AG20443 (cell line): ENCODE measurements around the gene SNX19.
A peak's percentile ranks its signal among the peaks of the same experiment; 100 is the strongest.

Source experiments
- DNase-seq: peaks from one replicate; pipeline ENCODE4 v3.0.0; 2012; ENCODE audit warnings: low spot score, mixed read lengths

Gene SNX19

DNA sequence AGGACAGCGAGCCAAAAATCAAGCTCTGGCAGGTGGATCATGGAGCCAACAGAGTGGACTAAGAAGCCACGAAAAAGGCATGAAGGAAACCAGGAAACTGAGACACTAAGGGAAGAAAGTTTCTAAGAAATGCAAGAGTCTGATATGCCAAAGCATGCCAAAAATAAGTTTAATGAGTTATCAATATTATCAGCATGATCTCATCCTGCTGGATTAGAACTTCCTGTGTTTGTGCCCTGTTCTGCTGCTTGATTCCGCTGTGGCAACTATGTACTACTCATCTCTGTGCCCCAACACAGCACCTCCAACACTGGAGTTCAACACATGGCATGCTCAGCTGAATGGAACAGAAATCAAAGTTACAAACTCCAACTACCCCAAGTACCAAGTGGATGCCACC lies 10.8 kb downstream of the SNX19 start:
- DNase-seq, result no peak

DNA sequence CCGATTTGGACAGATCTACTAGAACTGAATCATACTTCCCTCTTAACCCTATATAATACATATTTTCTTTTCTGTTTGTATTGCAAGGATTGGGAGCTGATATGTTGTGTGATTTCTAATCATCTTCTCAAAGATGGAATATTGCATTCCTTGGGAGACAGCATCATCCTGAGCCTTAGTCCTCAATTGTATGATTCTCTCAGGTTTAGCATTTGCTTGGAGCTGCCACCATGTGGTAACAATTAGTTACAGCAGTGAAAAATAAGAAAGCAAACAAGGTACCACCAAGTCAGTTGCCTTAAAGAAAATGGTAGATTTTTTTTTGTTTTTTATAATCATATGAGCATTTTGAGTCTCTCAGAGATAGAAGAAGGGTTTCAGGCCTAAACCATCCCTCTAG lies 11.9 kb downstream of the SNX19 start:
- DNase-seq, result peak; percentile 22

DNA sequence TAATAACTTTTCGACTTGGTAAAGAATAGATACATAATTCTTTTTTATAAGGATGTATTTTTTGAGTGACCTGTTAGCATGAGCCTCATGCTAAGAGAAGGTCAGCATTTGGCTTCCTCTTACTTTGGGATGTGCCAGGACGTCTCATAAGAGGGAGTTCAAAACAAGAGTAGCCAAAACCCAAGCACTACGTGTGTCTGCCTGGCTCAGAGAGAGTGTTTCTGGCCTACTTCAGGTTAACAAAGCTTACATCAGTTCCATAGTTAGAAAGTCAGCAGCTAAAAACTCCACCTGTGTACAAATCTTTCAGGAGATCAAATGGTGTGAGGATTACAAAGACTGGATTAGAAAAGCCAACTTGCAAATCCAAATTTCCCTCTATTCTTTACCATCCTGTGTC lies 13.9 kb downstream of the SNX19 start:
- no peak for DNase-seq

DNA sequence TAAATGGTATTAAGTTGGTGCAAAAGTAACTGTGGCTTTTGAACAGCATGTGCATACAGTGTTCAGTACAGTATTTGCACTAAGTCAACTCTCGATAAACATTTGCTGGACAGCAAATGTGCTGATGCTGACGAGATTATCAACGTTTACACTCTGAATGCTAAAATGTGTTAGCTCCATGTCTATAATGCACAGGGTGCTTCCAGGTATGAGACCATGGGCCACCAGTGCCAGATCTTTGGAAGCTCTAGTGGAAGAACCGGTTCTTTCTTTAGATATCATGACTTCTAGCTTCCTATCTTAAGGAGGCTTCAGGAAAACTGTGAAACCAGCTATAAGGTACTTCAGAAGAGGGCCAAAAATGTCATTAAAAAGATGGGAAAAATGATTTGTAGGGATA lies 17.2 kb downstream of the SNX19 start:
- no peak for DNase-seq

DNA sequence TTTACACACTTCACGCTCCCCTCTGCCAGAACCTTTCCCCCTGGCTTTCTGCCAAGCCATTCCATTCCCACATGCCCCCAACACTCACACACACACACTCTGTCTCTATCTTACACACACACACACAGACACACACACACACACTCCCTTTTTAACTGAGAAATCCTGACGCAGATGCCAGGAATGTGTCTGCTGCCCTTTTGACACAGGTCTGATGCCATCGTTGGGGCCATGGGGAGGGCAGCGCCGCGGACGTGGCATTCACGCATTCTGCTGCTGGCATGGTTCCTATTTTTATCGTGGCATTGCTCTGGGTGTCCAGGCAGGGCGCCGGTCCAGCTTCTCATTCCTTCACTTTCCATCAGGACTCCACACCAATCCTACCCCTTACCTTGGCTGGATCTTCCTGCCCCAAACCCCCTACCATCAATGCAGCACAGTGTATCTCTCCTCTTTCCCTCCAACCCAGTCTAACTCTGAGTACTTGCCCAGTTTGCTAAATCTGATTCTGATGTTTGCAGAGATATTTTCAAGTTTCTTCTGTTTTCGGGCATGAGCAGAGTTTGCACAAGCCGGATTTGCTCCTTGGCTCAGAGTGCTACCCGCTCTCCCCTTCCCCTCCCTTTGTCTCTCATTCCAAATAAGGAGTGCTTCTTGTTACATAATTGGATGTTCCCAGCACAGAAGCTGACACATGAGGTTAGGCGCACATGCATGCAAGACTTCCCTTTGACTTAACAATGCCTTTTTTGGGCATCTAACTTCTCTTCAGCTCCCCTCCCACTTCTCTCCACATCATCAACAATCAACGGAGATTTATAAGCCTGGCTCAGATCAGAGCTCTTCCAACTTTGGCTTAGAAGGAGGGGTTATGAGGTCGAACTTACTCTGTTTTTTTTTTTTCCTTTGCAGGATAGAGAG lies 18.8 kb downstream of the SNX19 start:
- peak; percentile 90 for DNase-seq

DNA sequence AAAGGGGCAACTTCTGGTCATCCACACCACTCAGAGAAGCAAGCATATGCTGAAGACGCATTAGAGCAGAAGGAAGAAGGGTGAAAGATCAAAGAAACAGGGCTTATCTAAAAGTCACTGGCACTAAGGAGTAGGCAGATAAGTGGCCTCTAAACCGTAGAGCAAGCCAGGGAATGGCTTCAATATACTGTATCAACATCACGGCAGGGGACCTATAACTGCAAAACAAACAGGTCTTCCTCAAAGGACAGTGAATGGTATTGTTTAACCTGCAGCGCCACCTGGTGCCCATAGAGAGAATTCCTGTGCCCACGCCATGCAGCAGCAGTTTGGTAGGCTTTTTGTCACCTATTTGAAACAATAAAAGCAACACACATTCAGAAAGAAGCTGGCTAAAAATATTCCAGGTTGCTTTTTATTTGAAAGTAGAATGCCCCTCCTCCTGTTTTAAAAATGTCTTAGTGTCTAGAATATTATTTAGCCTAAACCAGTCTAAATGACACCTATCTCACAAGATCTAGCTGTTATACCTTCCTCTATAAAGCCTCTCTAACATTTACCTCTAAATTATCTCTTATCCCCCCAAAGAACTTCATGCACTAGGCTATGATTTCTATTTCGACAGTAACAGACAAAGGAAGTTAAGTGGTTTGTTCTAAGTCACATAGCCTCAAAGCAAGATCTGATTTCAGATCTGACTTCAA lies 21.8 kb downstream of the SNX19 start:
- peak; percentile 64 for DNase-seq

DNA sequence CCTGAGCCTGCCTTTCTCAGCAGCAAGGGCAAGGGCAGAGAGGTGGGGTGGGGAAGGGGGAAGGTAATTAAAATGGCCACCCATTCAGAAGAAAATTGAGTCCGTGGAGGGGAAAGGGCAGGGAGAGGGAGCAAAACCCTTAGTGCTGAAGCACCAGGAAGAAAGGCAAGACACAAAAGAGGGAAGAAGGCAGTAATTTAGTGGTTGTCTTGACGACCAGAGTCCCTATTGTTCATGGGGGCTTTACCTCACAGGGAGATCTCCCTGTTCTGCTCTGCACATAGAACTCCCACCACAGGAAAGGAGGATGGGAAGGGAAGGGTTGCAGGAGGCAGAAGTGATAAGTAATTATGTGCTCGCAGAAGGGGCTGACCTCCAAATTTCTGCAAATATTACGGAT lies 23.4 kb downstream of the SNX19 start:
- DNase-seq, result no peak

DNA sequence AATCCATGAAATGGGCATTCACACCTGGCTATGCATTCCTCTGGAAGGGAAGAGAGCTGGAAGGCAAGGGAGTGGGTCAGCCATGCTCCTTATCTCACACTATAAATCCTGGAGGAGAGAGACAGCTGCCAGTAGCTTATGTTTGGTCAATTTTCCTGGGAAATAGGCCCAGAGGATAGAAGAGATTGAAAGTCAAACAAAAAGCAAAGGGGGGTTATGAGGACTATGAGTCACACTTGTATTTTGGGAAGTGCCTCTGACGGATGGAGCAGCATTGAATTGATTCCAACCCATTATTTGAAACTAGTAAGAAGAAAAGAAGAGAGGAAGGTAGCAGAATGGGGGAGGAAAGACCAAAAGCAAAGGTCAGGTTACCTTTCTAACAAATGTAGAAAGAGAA lies 25.0 kb downstream of the SNX19 start:
- peak; percentile 16 for DNase-seq

DNA sequence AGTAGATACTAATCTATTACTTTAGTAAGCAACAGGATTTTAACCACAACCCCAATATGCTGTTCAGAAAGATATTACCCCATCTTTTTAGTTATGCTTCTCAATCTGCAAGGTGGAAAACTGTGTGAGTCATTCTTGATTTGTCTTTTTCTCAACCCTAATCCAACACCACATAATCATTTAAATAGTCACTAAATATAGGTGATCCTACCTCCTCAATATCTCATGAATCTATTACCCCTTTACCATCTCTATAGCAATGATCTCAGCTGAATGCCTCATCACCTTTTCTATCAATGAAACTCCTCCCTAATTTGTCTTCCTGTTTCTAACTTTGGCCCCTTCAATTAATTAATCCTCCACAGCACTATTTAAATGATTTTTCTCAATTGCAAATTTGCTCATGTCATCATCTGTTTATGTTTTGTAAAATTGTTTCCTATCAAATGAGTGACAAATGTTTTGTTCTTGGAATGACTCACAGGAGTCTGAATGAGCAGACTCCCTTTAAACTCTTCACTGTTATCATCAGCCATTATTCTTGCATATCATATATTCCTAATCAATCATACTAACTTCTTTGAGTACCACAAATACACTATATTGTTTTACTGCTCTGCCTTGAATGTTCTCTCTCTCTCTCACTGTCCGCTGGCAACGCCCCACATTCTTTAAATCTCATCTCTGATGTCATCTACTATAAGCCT lies 26.1 kb downstream of the SNX19 start:
- no peak for DNase-seq

DNA sequence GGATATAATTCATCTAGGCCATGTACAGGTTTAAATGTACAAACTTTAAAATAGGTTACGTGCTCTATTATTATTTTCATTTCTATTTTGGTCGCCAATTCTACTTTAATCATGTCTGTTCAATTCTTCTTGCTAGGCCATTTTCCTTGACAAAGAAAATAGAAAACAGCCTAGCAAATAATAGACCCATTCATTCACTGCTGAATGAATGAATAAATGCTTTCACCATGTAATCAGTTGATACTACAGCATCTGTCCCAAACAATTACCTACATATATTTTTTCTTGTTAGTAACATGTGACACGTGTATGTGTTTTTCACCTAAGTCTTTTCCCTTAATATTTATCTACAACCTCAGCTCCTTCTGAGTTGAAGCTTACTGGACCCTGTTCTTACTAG lies 27.5 kb downstream of the SNX19 start:
- no peak for DNase-seq

DNA sequence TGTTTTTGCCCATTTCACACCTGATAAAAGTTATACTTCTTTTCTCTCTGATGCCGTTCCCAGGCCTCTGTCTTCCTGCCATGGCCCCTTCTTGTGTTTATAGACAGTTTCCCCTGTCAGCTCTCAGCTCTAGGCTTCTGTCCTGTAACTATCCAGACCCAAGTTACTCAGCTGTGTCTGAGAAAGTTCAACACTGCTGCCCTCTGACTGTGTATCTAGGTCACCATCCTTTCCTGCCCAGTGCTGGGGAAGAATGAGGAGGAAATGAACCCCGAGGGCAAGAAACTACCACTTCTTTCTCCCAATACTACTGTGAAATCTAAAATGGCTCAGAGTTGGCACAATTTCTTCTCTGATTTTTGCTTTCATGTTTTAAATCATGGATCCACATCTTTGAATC lies 29.6 kb downstream of the SNX19 start:
- DNase-seq, result no peak

DNA sequence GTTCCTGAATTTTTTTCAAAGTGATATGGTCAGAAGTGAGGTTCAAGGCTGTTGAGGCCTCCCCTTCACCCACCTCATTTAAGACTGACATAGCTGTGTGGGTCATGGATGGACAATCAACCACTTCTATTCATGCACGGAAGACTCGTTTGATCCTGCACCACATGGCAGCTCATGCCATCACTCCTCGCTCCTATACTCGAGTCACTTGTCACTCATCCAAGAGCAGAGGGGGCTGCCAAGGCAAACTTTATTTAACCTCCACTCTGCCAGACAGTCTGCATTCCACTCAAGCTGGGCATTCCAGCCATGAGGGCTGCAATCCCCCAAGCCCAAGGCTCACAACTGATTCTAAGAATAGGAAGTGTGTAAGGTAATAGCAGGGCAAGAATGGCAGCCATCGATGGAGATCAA lies 34.1 kb downstream of the SNX19 start:
- no peak for DNase-seq

DNA sequence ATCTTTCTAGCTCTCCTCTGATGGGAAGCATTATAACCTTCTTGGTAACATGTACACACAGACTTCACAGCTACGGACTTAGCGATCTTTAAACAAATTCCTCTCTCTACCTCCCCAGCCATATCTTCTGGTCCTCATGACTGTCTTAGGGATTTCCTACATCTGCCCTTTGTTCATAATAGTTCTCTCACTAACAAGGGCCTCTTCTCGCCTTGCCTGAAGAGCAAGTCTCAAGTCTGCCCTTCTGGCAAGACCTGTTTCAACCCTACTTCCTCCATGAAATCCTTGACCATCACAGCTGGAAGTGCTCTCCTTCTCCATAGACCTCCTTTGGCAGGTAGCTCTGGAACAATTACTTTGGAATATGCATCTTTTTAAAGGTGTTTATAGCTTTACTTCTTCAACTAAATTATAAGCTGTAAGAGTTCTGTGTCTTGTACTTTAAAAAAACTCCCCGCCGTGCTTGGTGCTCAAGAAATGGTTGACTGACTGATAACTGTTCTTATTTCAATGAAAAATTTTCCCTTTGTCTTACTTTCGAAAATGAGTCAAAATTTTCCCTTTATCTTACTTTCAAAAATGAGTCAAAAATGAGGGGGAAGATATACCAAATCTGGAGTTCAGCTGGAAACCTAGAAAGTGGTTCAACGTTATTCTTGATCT lies 34.7 kb downstream of the SNX19 start:
- DNase-seq, result no peak

DNA sequence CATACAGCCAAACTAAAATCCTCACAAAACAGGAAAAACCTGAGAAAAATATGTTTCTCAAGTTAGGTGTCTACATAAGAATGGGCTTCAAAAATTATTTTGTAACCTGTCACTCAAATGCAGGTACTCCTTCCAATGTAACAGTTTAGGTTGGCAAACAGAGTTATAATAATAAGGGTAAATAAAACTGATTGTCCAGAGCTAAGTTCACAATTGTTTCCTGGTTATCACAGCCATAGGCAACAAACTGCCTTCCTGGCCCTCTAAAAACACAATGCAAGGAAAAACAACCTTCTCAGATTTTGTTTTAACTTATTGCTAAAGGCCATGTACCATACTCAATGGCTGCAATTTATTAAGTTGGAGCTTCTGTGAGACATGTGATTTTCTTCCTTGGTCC lies 36.4 kb downstream of the SNX19 start:
- no peak for DNase-seq

DNA sequence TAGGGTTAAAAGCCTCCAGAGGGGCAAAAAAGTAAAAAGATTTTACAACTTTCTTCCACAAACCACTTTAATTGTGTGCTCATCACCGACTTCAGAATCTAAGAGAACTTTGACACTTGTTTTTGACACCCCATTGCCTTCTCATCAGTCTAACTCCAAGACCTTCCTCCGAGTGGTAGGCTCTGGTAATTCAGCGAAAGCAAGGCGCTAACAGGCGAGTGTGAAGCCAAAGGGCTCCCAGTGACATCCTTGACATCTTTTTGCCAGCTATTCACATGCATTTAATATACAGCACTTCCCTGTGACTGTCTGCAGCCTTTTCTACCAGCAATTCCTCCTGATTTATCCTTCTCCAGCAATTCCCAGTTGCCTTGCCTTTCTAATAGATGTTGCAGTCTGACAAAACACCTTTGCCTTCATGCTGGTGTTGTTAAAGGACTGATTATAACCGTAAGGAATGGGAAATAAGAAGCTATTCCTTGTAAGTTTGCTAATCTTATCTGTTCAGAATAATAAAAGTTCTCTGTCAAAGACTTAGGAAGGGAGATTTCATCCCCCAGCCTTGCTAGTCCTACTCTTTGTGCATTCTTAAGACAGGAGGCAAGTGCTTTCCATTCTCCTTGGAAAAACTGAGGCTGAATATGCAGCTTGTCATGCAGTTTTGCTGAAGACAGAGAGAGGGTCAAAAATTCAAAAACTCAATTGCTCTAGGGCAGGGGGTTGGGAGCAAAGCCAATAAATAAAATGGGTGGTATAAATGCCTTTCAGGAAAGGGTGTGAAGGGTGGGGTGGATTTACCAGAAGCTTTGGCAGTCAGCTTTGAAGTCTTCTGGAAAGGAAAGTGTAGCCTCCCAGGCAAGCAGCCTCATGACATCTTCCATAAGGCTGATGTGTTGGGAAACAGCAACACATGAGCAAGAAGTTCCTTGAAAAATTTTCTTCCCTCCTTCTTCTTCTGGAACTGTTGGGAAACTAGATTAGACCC lies 39.1 kb downstream of the SNX19 start:
- DNase-seq, result no peak

DNA sequence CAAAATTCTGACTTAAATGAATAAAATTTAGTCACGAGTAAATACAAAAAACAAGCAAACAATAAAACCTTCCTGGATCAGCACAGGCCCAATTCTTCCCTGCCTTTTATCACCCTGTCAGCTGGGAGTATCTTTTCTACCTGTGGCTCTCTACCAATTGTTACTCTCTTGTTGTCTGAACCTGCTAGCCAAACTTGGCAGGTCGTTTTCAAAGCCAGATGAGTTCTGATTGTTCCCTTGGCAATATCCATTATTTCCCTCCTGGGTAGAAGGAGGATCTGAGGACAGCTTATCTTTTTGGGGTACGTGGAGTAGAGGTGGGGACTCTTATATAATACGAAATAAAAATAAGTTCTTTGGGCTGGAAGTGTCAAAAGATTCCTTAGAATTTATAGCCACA lies 40.2 kb downstream of the SNX19 start:
- DNase-seq, result no peak

DNA sequence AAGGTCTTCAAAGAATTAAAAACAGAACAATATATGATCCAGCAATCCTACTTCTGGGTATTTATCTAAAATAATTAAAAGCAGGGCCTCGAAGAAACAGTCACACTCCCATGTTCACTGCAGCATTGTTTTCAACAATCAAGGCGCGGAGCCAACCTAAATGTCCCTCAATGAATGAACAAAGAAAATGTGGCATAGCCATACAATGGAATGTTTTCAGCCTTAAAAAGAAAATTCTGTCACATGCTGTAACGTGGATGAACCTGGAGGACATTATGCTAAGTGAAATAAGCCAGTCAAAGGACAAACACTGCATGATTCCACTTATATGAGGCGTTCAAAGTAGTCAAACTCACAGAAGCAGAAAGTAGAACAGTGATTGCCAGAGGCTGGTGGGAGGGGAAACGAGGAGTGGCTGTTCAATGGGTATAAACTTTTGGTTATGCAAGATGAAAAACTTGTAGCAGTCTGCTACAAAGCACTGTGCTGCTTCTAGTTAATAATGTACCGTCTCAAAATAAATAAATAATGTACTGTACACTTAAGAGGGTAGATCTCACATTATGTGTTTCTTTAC lies 41.2 kb downstream of the SNX19 start:
- no peak for DNase-seq

DNA sequence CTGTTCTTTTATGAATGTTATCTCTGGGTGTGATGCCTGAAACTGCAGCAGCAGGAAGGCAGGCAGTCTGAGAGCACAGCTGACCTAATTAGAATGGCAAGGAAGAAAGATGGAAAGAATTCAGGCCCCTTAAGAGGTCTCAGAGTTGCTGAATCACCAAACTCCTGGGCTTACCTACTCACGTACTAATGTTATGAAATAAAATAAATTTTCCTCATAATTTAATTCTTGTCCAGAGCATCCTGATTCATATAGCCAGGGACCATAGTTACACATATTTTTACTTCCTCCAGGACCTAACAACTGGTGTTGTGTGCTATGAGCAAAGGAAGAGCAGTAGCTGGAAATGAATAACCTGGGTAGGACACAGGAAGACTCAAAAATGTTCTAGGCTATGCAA lies 41.9 kb downstream of the SNX19 start:
- no peak for DNase-seq

DNA sequence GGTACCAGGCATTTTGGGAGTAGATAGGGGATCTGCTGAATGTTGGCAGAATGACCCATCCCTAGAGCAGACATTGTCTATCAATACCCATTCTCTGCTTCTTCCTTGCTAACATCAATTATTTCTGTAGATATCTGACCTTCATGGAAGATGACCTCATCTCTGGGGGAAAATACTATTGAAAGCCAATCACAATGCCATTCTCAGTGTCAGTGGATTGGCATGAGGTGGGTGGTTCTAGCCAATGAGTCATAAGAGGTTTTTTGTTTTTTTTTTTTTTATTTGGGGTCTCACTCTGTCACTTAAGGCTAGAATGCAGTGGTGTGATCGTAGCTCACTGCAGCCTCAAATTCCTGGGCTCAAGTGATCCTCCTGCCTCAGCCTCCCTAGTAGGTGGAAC lies 42.5 kb downstream of the SNX19 start:
- DNase-seq, result peak; percentile 46

DNA sequence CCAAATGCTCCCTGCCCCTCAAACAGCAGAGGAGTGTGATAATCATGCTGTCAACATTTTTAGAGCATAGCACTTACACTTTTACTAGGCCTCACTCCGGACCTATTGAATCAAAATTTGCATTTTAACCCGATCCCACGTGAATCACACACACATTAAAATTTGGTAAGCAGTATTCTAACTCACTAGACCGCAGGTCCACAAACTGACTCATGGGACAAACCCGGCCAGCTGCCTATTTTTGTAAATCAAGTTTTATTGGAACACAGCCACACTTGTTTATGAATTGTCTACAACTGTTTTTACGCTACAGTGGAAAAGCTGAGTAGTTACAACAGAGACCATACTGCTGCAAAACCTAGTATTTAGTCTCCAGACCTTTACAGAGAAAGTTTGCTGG lies 43.3 kb downstream of the SNX19 start:
- peak; percentile 64 for DNase-seq

DNA sequence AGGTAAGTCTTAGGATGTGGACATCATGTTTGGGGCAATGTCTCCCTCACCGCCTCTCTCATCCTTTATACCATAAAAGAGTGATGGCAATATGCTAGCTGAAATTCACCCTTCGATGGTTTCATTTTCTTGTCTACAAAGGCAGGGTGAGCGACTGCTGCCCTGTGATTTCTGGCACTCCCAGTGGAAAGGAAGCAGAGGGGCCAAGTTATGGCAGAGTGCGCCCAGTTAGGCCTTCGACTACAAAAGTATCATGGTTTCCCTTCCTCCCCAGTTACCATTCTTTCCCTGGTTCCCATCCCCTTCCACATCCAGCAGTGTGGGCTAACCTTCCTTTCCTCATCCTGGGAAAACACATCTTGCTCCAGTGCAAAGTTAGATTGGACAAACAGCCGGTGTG lies 43.8 kb downstream of the SNX19 start:
- DNase-seq, result no peak
